Body of pancreas (tissue), 4 donors: ENCODE data around the gene CKAP2L.

ENCODE experiments used
- POLR2A ChIP-seq, 3 donors: fragments of 450-650 bp; IDR thresholded peaks; one replicate each; pipeline ENCODE4 v1.6.1; 2016; ENCODE audit warnings: antibody characterized with exemption in 3 of 3, mild to moderate bottlenecking in 2 of 3
- TF ChIP-seq, protein P1 (sequence below), 7 experiments: fragments of 450-650 bp in 4 of 7; fragments of 200-600 bp in 3 of 7; sonication (generic) in 3 of 7; IDR thresholded peaks; one replicate each; pipeline ENCODE4 v1.5.1; 2016 to 2019; ENCODE audit warnings: antibody characterized with exemption in 7 of 7

- TF ChIP-seq, protein P1, sequence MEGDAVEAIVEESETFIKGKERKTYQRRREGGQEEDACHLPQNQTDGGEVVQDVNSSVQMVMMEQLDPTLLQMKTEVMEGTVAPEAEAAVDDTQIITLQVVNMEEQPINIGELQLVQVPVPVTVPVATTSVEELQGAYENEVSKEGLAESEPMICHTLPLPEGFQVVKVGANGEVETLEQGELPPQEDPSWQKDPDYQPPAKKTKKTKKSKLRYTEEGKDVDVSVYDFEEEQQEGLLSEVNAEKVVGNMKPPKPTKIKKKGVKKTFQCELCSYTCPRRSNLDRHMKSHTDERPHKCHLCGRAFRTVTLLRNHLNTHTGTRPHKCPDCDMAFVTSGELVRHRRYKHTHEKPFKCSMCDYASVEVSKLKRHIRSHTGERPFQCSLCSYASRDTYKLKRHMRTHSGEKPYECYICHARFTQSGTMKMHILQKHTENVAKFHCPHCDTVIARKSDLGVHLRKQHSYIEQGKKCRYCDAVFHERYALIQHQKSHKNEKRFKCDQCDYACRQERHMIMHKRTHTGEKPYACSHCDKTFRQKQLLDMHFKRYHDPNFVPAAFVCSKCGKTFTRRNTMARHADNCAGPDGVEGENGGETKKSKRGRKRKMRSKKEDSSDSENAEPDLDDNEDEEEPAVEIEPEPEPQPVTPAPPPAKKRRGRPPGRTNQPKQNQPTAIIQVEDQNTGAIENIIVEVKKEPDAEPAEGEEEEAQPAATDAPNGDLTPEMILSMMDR (IDR thresholded peaks at IDR 0.05) = no peak
- TF ChIP-seq POLR2A (IDR thresholded peaks at IDR 0.05) = no peak
Observed at GRCh38 chr2:112714331-112714730, 50.1 kb downstream of the CKAP2L start.
